WTC11 (cell line): ENCODE results near the gene OSBPL7.

Source experiments
- CREM ChIP-seq: sonication (generic); formaldehyde crosslinking; IDR thresholded peaks from 2 replicates; pipeline ENCODE4 v1.8.1; 2022; ENCODE audit warnings: mild to moderate bottlenecking, missing genetic modification reagents, moderate library complexity
- CTCF ChIP-seq: fragments of 200-600 bp; IDR thresholded peaks from 2 replicates; pipeline ENCODE4 v1.8.0; 2022; ENCODE audit warnings: antibody characterized with exemption
- ETV6 ChIP-seq: sonication (generic); formaldehyde crosslinking; IDR thresholded peaks from 2 replicates; pipeline ENCODE4 v1.8.1; 2022; ENCODE audit warnings: mild to moderate bottlenecking, missing genetic modification reagents
- IRF1 ChIP-seq: sonication (generic); formaldehyde crosslinking; IDR thresholded peaks from 2 replicates; pipeline ENCODE4 v1.8.0; 2023; ENCODE audit warnings: missing genetic modification reagents
- MAX ChIP-seq: sonication (generic); formaldehyde crosslinking; IDR thresholded peaks from 2 replicates; pipeline ENCODE4 v1.8.0; 2022; ENCODE audit warnings: mild to moderate bottlenecking, missing genetic modification reagents
- TCF7 ChIP-seq: sonication (generic); formaldehyde crosslinking; IDR thresholded peaks from 2 replicates; pipeline ENCODE4 v1.8.0; 2022; ENCODE audit warnings: mild to moderate bottlenecking, low read depth, missing genetic modification reagents, moderate library complexity
- ZNF317 ChIP-seq: sonication (generic); formaldehyde crosslinking; IDR thresholded peaks from 2 replicates; pipeline ENCODE4 v1.8.1; 2023; ENCODE audit warnings: low read depth, mild to moderate bottlenecking, moderate library complexity, missing genetic modification reagents, borderline replicate concordance
- TF ChIP-seq, protein P1 (sequence below): sonication (generic); formaldehyde crosslinking; IDR thresholded peaks from 2 replicates; pipeline ENCODE4 v1.8.1; 2023; ENCODE audit warnings: mild to moderate bottlenecking, missing genetic modification reagents
- TF ChIP-seq, protein P2 (sequence below): sonication (generic); formaldehyde crosslinking; IDR thresholded peaks from 2 replicates; pipeline ENCODE4 v1.8.0; 2022; ENCODE audit warnings: mild to moderate bottlenecking, missing genetic modification reagents

DNA sequence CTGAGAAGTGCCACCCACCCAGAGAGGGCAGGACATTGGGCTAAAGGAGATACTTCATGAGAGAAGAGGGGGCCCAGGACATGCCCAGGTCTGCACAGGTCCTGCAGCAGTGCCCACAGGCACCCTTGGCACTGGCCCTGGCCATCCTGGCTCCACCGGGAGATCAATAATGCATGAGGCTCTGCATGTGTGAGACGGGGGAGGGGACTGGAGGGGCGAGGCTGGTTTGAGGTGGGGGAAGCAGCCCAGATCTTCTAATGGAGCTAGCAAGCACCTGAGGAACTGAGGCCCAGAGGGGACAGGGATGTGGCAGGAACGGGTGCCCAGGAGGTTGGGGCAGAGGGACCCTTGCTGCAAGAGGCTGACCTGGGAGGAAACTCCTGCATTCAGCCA, 567 bp downstream of the OSBPL7 start:
- no peak for TF ChIP-seq ZNF317 (CRISPR knock-in tag)
- TF ChIP-seq, protein P1, sequence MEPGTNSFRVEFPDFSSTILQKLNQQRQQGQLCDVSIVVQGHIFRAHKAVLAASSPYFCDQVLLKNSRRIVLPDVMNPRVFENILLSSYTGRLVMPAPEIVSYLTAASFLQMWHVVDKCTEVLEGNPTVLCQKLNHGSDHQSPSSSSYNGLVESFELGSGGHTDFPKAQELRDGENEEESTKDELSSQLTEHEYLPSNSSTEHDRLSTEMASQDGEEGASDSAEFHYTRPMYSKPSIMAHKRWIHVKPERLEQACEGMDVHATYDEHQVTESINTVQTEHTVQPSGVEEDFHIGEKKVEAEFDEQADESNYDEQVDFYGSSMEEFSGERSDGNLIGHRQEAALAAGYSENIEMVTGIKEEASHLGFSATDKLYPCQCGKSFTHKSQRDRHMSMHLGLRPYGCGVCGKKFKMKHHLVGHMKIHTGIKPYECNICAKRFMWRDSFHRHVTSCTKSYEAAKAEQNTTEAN: no peak
- TF ChIP-seq CTCF: no peak
- TF ChIP-seq TCF7 (CRISPR knock-in tag): no peak
- no peak for TF ChIP-seq ETV6 (CRISPR knock-in tag)
- TF ChIP-seq, protein P2, sequence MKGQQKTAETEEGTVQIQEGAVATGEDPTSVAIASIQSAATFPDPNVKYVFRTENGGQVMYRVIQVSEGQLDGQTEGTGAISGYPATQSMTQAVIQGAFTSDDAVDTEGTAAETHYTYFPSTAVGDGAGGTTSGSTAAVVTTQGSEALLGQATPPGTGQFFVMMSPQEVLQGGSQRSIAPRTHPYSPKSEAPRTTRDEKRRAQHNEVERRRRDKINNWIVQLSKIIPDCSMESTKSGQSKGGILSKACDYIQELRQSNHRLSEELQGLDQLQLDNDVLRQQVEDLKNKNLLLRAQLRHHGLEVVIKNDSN (CRISPR knock-in tag): no peak
- no peak for TF ChIP-seq CREM (CRISPR knock-in tag)
- TF ChIP-seq MAX (CRISPR knock-in tag): no peak
- no peak for TF ChIP-seq IRF1 (CRISPR knock-in tag)
